ENCODE data around the gene DVL3.
"Not testable (repeated sequence)": the region's sequence is repeated elsewhere in the genome, so short reads cannot be mapped to it uniquely, and the experiment has no call there.

- not testable (repeated sequence) for TF ChIP-seq POLR2A (IDR thresholded peaks at IDR 0.05)
- TF ChIP-seq, protein P1, sequence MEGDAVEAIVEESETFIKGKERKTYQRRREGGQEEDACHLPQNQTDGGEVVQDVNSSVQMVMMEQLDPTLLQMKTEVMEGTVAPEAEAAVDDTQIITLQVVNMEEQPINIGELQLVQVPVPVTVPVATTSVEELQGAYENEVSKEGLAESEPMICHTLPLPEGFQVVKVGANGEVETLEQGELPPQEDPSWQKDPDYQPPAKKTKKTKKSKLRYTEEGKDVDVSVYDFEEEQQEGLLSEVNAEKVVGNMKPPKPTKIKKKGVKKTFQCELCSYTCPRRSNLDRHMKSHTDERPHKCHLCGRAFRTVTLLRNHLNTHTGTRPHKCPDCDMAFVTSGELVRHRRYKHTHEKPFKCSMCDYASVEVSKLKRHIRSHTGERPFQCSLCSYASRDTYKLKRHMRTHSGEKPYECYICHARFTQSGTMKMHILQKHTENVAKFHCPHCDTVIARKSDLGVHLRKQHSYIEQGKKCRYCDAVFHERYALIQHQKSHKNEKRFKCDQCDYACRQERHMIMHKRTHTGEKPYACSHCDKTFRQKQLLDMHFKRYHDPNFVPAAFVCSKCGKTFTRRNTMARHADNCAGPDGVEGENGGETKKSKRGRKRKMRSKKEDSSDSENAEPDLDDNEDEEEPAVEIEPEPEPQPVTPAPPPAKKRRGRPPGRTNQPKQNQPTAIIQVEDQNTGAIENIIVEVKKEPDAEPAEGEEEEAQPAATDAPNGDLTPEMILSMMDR (IDR thresholded peaks at IDR 0.05 in 4 of 5, conservative IDR thresholded peaks at IDR 0.05 in 1 of 5) = not testable (repeated sequence)
These were observed 5.4 kb upstream of the DVL3 start for GRCh38 chr3:184149770-184150169.

Measured in gastrocnemius medialis (tissue), 4 donors.